Stimulated activated CD8-positive, alpha-beta memory T cell treated with anti-CD3 and anti-CD28 coated beads, Interleukin-12 subunit alpha, Interleukin-12 subunit beta, amount 100 ng/mL, for 4 hours (primary cell): ENCODE measurements around the gene FILIP1L.

Experiments
- DNase-seq: peaks from one replicate; pipeline ENCODE4 v3.0.0-alpha.2; 2020; ENCODE audit warnings: low read depth

Gene FILIP1L

GRCh38 chr3:100125161-100125938 lies 11.0 kb upstream of the FILIP1L start:
- DNase-seq = no peak

GRCh38 chr3:100124201-100124761 lies 10.0 kb upstream of the FILIP1L start:
- no peak for DNase-seq

- no peak for DNase-seq
Measured at GRCh38 chr3:100123112-100123511, 8.8 kb upstream of the FILIP1L start.

- no peak for DNase-seq
Measured at GRCh38 chr3:100122321-100122720, 8.0 kb upstream of the FILIP1L start.

GRCh38 chr3:100120693-100121092 lies 6.4 kb upstream of the FILIP1L start:
- no peak for DNase-seq

GRCh38 chr3:100120012-100120411 lies 5.7 kb upstream of the FILIP1L start:
- no peak for DNase-seq

- no peak for DNase-seq
Measured at GRCh38 chr3:100117093-100117492, 2.8 kb upstream of the FILIP1L start.

GRCh38 chr3:100113723-100114412 lies 433 bp downstream of the FILIP1L start:
- DNase-seq = no peak

GRCh38 chr3:100111728-100112127 lies 2.6 kb downstream of the FILIP1L start:
- DNase-seq = no peak

- no peak for DNase-seq
Measured at GRCh38 chr3:100110162-100110561, 4.1 kb downstream of the FILIP1L start.

GRCh38 chr3:100108464-100109079 lies 5.7 kb downstream of the FILIP1L start:
- DNase-seq = no peak

- no peak for DNase-seq
Measured at GRCh38 chr3:100107221-100107814, 7.0 kb downstream of the FILIP1L start.

- no peak for DNase-seq
Measured at GRCh38 chr3:100106531-100107141, 7.7 kb downstream of the FILIP1L start.

- DNase-seq = no peak
Measured at GRCh38 chr3:100106094-100106493, 8.2 kb downstream of the FILIP1L start.

- no peak for DNase-seq
Measured at GRCh38 chr3:100105501-100105900, 8.8 kb downstream of the FILIP1L start.

GRCh38 chr3:100104817-100105413 lies 9.4 kb downstream of the FILIP1L start:
- DNase-seq = no peak

- no peak for DNase-seq
Measured at GRCh38 chr3:100104442-100104798, 9.9 kb downstream of the FILIP1L start.

- no peak for DNase-seq
Measured at GRCh38 chr3:100103558-100104441, 10.5 kb downstream of the FILIP1L start.

- DNase-seq = no peak
Measured at GRCh38 chr3:100102757-100103156, 11.5 kb downstream of the FILIP1L start.

- no peak for DNase-seq
Measured at GRCh38 chr3:100100425-100100824, 13.9 kb downstream of the FILIP1L start.

GRCh38 chr3:100099621-100100020 lies 14.7 kb downstream of the FILIP1L start:
- DNase-seq = no peak
